GM23338 (cell line): ENCODE measurements around the gene FILIP1L. TPM values are rescaled to one million over a fixed set of nuclear protein-coding genes. Genes with fewer than 3 reads are reported as not detected.

Experiments
- ATAC-seq: fragments of 200-7000 bp; cut with Tn5 transposase; 3 replicates; pipeline ENCODE4 v1.9.1; 2020
- DNase-seq: peaks from one replicate; pipeline ENCODE4 v3.0.0-alpha.2; 2015; ENCODE audit warnings: low spot score
- H2AFZ ChIP-seq: fragments of 200-600 bp; sonication (generic); 2 replicates; pipeline ENCODE4 v1.8.0; 2016; ENCODE audit warnings: antibody characterized with exemption, mild to moderate bottlenecking, moderate library complexity
- H3F3A ChIP-seq: fragments of 200-600 bp; sonication (generic); replicated peaks from 2 replicates; pipeline ENCODE4 v1.8.0; 2017; ENCODE audit warnings: antibody characterized with exemption, mixed run types, low read depth
- H3K27ac ChIP-seq: fragments of 200-600 bp; sonication (generic); 2 replicates; pipeline ENCODE4 v1.6.1; 2016; ENCODE audit warnings: low read depth
- H3K27me3 ChIP-seq: fragments of 200-600 bp; sonication (generic); 2 replicates; pipeline ENCODE4 v1.8.0; 2016; ENCODE audit warnings: mild to moderate bottlenecking, mixed run types, moderate library complexity; ENCODE audit not compliant: insufficient read depth
- H3K36me3 ChIP-seq: fragments of 200-600 bp; sonication (generic); 2 replicates; pipeline ENCODE4 v1.8.0; 2016; ENCODE audit warnings: mild to moderate bottlenecking; ENCODE audit not compliant: insufficient read depth
- H3K4me1 ChIP-seq: fragments of 200-600 bp; sonication (generic); 2 replicates; pipeline ENCODE4 v1.8.0; 2016; ENCODE audit warnings: mild to moderate bottlenecking, moderate library complexity; ENCODE audit not compliant: insufficient read depth
- H3K4me2 ChIP-seq: fragments of 200-600 bp; sonication (generic); 2 replicates; pipeline ENCODE4 v1.7.1; 2017; ENCODE audit warnings: mixed run types
- H3K4me3 ChIP-seq: fragments of 200-600 bp; sonication (generic); 2 replicates; pipeline ENCODE4 v1.6.1; 2016; ENCODE audit warnings: mixed run types
- H3K79me2 ChIP-seq: fragments of 200-600 bp; sonication (generic); replicated peaks from 2 replicates; pipeline ENCODE4 v1.8.0; 2017; ENCODE audit warnings: mild to moderate bottlenecking; ENCODE audit not compliant: insufficient read depth
- H3K9me2 ChIP-seq: fragments of 200-600 bp; sonication (generic); 2 replicates; pipeline ENCODE4 v1.8.0; 2017; ENCODE audit not compliant: insufficient read depth
- H4K20me1 ChIP-seq: fragments of 200-600 bp; sonication (generic); replicated peaks from 2 replicates; pipeline ENCODE4 v1.8.0; 2017; ENCODE audit warnings: mild to moderate bottlenecking; ENCODE audit not compliant: insufficient read depth
- H3K27ac Mint-ChIP-seq: 2 replicates; pipeline ENCODE4 v1.8.0; 2020; ENCODE audit warnings: inconsistent platforms, mild to moderate bottlenecking, moderate library complexity, mixed read lengths
- H3K27me3 Mint-ChIP-seq: 3 replicates; pipeline ENCODE4 v1.8.0; 2022; ENCODE audit warnings: low read depth, mild to moderate bottlenecking, moderate library complexity, mixed read lengths, inconsistent platforms; ENCODE audit not compliant: insufficient read depth, poor library complexity
- H3K36me3 Mint-ChIP-seq: 3 replicates; pipeline ENCODE4 v1.8.0; 2021; ENCODE audit warnings: low read depth, mild to moderate bottlenecking, inconsistent platforms, moderate library complexity, mixed read lengths
- H3K4me1 Mint-ChIP-seq: 3 replicates; pipeline ENCODE4 v1.8.0; 2020; ENCODE audit warnings: mild to moderate bottlenecking, inconsistent platforms, mixed read lengths
- H3K4me3 Mint-ChIP-seq: 3 replicates; pipeline ENCODE4 v1.8.0; 2021; ENCODE audit warnings: moderate library complexity, mild to moderate bottlenecking, inconsistent platforms, mixed read lengths
- H3K9me3 Mint-ChIP-seq: 3 replicates; pipeline ENCODE4 v1.8.0; 2020; ENCODE audit warnings: moderate library complexity, mild to moderate bottlenecking, inconsistent platforms, mixed read lengths
- CREB1 ChIP-seq: fragments of 250-450 bp; sonication (Bioruptor Pico); IDR thresholded peaks from 2 replicates; pipeline ENCODE4 v1.5.0; 2020; ENCODE audit warnings: low read depth, mild to moderate bottlenecking, moderate library complexity
- ETS1 ChIP-seq: IDR thresholded peaks from 2 replicates; pipeline ENCODE4 v1.6.1; 2016; ENCODE audit warnings: antibody characterized with exemption
- EZH2 ChIP-seq: fragments of 200-600 bp; sonication (generic); IDR thresholded peaks from one replicate; pipeline ENCODE4 v1.8.0; 2017; ENCODE audit warnings: antibody characterized with exemption, mild to moderate bottlenecking, low read depth; ENCODE audit not compliant: unreplicated experiment
- EZH2phosphoT487 ChIP-seq: fragments of 200-600 bp; sonication (generic); IDR thresholded peaks from one replicate; pipeline ENCODE4 v1.8.1; 2018; ENCODE audit warnings: antibody characterized with exemption; ENCODE audit not compliant: unreplicated experiment
- JUNB ChIP-seq: IDR thresholded peaks from one replicate; pipeline ENCODE4 v1.6.1; 2016; ENCODE audit warnings: antibody characterized with exemption; ENCODE audit not compliant: unreplicated experiment
- NANOG ChIP-seq: IDR thresholded peaks from 2 replicates; pipeline ENCODE4 v1.6.1; 2016; ENCODE audit warnings: antibody characterized with exemption, borderline replicate concordance
- REST ChIP-seq: IDR thresholded peaks from one replicate; pipeline ENCODE4 v1.6.1; 2018; ENCODE audit warnings: antibody characterized with exemption; ENCODE audit not compliant: unreplicated experiment
- STAT1 ChIP-seq: IDR thresholded peaks from one replicate; pipeline ENCODE4 v1.6.1; 2016; ENCODE audit warnings: antibody characterized with exemption; ENCODE audit not compliant: unreplicated experiment
- ZNF114 ChIP-seq: fragments of 250-450 bp; sonication (Bioruptor Pico); IDR thresholded peaks from 2 replicates; pipeline ENCODE4 v1.5.0; 2020; ENCODE audit warnings: mild to moderate bottlenecking, moderate library complexity
- ZNF331 ChIP-seq: fragments of 250-450 bp; sonication (Bioruptor Pico); IDR thresholded peaks from 2 replicates; pipeline ENCODE4 v1.5.0; 2020; ENCODE audit warnings: low read depth, mild to moderate bottlenecking, moderate library complexity
- ZNF462 ChIP-seq: fragments of 250-450 bp; sonication (Bioruptor Pico); IDR thresholded peaks from 2 replicates; pipeline ENCODE4 v1.5.0; 2020; ENCODE audit warnings: mild to moderate bottlenecking, moderate library complexity
- polyA plus RNA-seq: library from polyadenylated mRNA; unstranded; fragments of >200 nt; fragmentation: Nextera tagmentation; extraction: Ambion mirVana; gene quantifications from 2 replicates; pipeline ENCODE4 v1.2.1, GENCODE V29; 2016
- total RNA-seq: library from RNA; depleted of rRNA; stranded (reverse); fragments of >200 nt; shearing (Covaris generic); gene quantifications from 2 replicates; pipeline ENCODE4 v1.2.3, GENCODE V29; 2014

Gene FILIP1L
- total and polyA plus RNA-seq, 2 experiments from 2014 or later: 1.6 TPM; not detected in 1

- no peaks in the 10 kb centered on the region for H3K4me1 ChIP-seq
- H3K27ac ChIP-seq: no peak overlapping the region
- ATAC-seq (no peak), DNase-seq (no peak)
- H3F3A ChIP-seq: no peaks in the 10 kb centered on the region
- no peaks in the 10 kb centered on the region; the same call in 2 of the 3 replicates for H3K9me3 Mint-ChIP-seq
- H3K27me3 ChIP-seq: no peaks in the 10 kb centered on the region
- H3K27me3 Mint-ChIP-seq: no peaks in the 10 kb centered on the region
- no peak overlapping the region for H3K4me3 Mint-ChIP-seq
- no peak overlapping the region for H2AFZ ChIP-seq
- H3K9me2 ChIP-seq: no peaks in the 10 kb centered on the region; the same call in none of the 2 replicates
- no peaks in the 10 kb centered on the region for H3K4me1 Mint-ChIP-seq
- no peak for TF ChIP-seq NANOG
- H3K36me3 ChIP-seq: no peaks in the 10 kb centered on the region
- no peaks in the 10 kb centered on the region for H3K79me2 ChIP-seq
- H3K4me2 ChIP-seq: no peak overlapping the region
- H3K27ac Mint-ChIP-seq: no peak overlapping the region
- H3K36me3 Mint-ChIP-seq: no peaks in the 10 kb centered on the region; the same call in 2 of the 3 replicates
- H4K20me1 ChIP-seq: no peaks in the 10 kb centered on the region
- H3K4me3 ChIP-seq: no peak overlapping the region
Observed at GRCh38 chr3:99795573-99795972, 318.7 kb downstream of the FILIP1L start.

GRCh38 chr3:99794485-99794884 is 319.8 kb downstream of the FILIP1L start:
- H3K4me1 ChIP-seq: no peaks in the 10 kb centered on the region
- no peak overlapping the region for H3K4me3 ChIP-seq
- H4K20me1 ChIP-seq: no peaks in the 10 kb centered on the region
- no peaks in the 10 kb centered on the region; the same call in none of the 2 replicates for H3K9me2 ChIP-seq
- H3K4me2 ChIP-seq: no peak overlapping the region
- no peaks in the 10 kb centered on the region for H3K9me3 Mint-ChIP-seq
- no peaks in the 10 kb centered on the region for H3F3A ChIP-seq
- no peak overlapping the region for H3K27ac ChIP-seq
- no peaks in the 10 kb centered on the region for H3K36me3 Mint-ChIP-seq
- H3K4me1 Mint-ChIP-seq: no peaks in the 10 kb centered on the region
- H2AFZ ChIP-seq: no peak overlapping the region
- H3K36me3 ChIP-seq: no peaks in the 10 kb centered on the region
- no peak for DNase-seq
- H3K27me3 ChIP-seq: no peaks in the 10 kb centered on the region
- ATAC-seq: no peak
- no peaks in the 10 kb centered on the region for H3K27me3 Mint-ChIP-seq
- H3K27ac Mint-ChIP-seq: no peak overlapping the region
- no peaks in the 10 kb centered on the region for H3K79me2 ChIP-seq
- H3K4me3 Mint-ChIP-seq: no peak overlapping the region
- TF ChIP-seq NANOG: no peak
- no peak for TF ChIP-seq ZNF114 (CRISPR knock-in tag)
- no peak for TF ChIP-seq ZNF462
- no peak for TF ChIP-seq ZNF331 (CRISPR knock-in tag)
- no peak for TF ChIP-seq EZH2phosphoT487
- TF ChIP-seq CREB1 (CRISPR knock-in tag): no peak
- no peak for TF ChIP-seq JUNB
- no peak for TF ChIP-seq STAT1
- TF ChIP-seq ETS1: no peak
- TF ChIP-seq REST: no peak
- no peak for TF ChIP-seq EZH2
